SK-MEL-5 (cell line): ENCODE data around the gene ADGRV1. TPM values are rescaled to one million over a fixed set of nuclear protein-coding genes. Genes with fewer than 3 reads are reported as not detected.
"Not testable (repeated sequence)": the region's sequence is repeated elsewhere in the genome, so short reads cannot be mapped to it uniquely, and the experiment has no call there.

Source experiments
- DNase-seq: peaks from one replicate; pipeline ENCODE4 v3.0.0-alpha.2; 2016; ENCODE audit warnings: low read depth, low spot score
- in situ Hi-C: cut with HindIII; loops from 2 replicates; pipeline ENCODE4 v1.10.0; 2016; ENCODE audit warnings: low sequenced_read_pairs, high pct_unique_total_duplicates, low pct_unique_long_range_greater_than_20kb
- total RNA-seq: library from RNA; depleted of rRNA; stranded (reverse); fragments of >200 nt; shearing (Covaris generic); gene quantifications from 2 replicates; pipeline ENCODE4 v1.2.3, GENCODE V29; 2014

ADGRV1 gene
- total RNA-seq, 1 experiment from 2014 or later = 0.58 TPM

DNA sequence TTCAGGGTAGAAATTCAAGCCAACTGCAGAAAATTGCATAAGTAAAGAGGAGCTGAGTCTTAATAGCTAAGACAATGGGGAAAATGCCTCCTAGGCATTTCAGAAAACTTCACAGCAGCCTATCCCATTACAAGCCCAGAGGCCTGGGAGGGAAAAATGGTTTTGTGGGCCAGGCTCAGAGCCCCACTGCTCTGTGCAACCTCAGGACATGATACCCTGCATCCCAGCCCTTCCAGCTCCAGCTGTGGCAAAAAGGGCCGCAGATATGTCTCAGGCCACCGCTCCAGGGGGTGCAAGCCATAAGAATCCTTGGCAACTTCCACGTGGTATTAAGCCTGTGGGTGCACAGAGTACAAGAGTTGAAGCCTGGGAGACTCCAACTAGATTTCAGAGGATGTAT, 437.5 kb downstream of the ADGRV1 start:
- no peak for DNase-seq
- in situ Hi-C loops = no loop called here

DNA sequence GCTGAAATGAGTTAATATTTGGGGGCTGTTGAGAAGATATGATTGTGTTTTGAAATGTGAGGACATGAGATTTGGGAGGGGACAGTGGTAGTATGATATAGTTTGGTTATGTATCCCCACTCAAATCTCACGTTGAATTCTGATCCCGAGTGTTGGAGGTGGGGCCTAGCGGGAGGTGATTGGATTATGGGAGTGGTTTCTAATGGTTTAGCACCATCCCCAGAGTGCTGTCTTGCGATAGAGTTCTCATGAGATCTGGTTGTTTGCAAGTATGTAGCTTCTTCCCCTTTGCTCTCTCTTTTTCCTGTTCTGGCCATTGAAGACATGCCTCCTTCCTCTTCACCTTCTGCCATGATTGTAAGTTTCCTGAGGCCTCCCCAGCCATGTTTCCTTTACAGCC, 438.5 kb downstream of the ADGRV1 start:
- no peak for DNase-seq
- in situ Hi-C loops = no loop called here

DNA sequence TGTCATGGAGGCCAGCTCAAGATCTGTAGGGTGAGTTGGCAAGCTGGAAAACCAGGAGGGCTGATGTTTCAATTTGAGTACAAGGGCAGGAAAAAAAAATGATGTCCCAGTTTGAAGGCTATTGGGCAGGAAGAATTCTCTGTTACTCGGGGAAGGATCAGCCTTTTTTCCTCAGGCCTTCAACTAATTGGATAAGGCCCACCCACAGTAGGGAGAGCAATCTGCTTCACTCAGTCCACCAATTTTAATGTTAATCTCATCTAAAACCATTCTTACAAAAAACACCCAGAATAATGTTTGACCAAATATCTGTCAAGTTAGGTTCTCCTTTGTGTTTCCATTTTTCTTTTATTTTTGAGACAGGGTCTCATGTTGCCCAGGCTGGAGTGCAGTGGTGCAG, 442.1 kb downstream of the ADGRV1 start:
- in situ Hi-C loops = no loop called here

DNA sequence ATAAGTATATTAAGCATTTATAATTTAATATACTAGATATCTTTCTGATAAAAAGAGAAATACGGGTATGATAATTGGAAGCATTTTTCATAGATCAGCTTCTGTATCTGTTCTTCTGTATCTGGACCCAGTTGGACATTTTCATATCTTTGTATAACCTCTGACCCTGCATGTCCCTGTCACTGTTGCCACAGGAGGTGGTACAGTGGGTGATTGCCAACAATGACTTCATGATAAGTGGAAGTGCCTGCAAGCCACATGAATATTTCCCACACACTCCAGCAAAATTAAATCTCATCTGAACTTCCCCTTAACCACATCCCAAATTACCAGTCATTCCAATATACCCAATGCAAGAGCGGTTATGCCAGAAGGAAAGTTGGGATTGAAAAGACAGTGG, 448.1 kb downstream of the ADGRV1 start:
- in situ Hi-C loops = no loop called here

More for the DNA sequence above, 442.1 kb downstream of the ADGRV1 start:
- DNase-seq = no peak

DNA sequence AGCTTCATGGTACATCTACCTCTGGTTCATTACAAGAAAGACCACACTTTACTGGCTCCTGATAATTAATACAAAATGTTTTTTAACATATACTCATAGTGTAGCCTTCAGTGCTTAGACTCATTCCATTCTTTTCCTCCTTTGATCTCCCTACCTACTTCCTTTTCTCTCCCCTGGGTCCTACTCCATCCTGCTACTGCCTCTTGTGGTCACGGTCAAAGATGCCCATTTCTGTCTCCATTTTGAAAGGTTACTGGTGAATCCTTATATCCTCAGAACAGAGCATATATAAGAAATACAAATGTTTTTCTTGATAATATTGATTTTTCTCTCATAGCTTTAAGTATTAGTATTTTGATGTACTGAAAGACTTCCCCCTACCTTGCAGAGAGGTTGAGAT, 448.7 kb downstream of the ADGRV1 start:
- DNase-seq = no peak
- in situ Hi-C loops = no loop called here

More for the DNA sequence above, 448.1 kb downstream of the ADGRV1 start:
- DNase-seq = no peak

DNA sequence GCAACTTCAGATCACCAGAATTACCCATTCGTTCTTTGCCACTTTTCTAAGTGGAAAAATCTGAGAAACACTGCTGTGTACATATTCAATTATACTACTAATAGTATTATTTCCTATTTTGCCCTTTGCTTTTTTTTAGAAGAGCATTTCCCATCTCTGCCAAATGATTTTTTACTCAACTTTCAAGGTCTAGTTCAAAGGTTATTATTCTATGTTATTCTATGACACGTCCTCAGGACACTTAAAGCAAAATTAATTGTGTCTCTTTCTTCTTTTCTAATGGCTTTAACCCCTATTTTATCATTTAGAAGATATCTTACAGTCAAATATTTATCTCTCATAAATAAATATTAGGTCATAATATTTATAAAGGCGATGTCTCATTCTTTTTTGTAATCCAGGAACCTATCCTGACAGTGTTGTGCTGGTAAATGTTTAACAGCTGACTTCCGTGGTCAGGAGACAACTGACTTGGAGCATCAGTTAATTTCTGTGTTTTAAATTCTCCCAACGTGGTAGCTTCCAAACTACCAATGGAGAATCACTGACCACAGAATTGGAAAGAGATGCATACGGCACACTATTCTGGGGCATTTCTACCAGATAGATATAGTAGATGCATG, 449.3 kb downstream of the ADGRV1 start:
- DNase-seq = no peak
- in situ Hi-C loops = no loop called here

DNA sequence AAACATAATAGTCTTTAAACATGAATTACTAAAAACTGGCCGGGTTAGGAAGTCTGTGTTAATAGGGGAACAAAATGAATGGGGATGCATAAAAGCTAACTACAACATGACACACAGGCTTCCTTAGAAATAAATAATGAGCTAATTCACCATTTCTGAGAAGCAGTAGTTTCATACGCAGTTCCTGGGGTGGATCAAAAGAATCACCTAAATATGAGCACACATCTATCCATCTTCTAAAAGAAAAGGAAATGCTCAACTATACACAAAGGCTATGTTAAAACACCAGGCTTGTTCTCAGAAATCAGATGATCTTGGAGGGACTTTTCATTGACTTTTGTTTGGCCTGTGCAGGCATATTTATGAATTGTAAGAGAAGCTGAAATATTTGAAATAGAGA, 451.5 kb downstream of the ADGRV1 start:
- peak; percentile 94 for DNase-seq
- in situ Hi-C loops = no loop called here

DNA sequence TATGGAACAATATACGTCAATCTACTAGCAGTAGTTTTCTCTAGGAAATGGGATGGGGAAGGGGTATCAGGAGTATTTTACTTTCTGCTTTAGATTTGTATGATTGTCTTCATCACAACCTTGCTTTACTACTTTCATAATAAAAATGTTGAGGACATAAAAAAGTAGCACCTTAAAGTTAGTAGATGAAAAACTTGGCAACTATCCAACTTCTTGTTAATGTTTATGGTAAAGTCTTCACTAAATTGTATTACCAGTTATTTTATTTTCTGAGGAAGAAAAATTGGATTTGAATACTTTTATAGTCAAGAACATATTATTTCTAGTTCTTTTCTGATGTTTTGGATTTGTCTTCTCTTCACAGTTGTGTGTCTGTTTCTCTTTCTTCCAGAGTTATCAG, 452.4 kb downstream of the ADGRV1 start:
- DNase-seq = no peak
- in situ Hi-C loops = no loop called here

DNA sequence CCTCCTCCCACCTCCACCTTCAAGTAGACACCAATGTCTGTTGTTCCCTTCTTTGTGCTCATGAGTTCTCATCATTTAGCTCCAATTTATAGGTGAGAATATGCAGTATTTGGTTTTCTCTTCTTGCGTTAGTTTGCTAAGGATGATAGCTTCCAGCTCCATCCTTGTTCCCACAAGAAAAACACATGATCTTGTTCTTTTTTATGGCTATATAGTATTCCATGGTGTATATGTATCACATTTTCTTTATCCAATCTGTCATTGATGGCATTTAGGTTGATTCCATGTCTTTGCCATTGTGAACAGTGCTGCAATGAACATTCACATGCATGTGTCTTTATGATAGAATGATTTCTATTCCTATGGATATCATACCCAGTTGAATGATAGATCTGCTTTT, 454.3 kb downstream of the ADGRV1 start:
- DNase-seq, in situ Hi-C loops: not testable (repeated sequence)

DNA sequence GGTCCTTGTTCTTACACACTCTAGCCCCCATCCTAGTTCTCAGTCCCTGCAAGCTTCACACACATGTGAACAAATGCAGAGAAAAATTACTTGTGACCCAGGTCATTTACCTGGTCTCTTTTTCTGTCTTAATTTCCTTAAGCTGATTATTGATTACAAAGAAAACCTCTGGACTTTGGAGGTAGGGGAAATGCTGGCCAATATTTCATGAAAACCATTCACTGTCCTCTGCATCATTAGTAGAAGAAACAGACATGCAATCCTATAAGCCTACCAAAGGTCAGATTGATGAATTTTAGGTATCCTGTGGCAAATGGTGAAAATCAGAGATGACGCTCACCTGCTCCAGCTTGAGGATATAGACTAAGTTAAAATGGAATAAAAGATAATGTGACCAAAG, 457.7 kb downstream of the ADGRV1 start:
- DNase-seq = no peak
- in situ Hi-C loops = no loop called here

DNA sequence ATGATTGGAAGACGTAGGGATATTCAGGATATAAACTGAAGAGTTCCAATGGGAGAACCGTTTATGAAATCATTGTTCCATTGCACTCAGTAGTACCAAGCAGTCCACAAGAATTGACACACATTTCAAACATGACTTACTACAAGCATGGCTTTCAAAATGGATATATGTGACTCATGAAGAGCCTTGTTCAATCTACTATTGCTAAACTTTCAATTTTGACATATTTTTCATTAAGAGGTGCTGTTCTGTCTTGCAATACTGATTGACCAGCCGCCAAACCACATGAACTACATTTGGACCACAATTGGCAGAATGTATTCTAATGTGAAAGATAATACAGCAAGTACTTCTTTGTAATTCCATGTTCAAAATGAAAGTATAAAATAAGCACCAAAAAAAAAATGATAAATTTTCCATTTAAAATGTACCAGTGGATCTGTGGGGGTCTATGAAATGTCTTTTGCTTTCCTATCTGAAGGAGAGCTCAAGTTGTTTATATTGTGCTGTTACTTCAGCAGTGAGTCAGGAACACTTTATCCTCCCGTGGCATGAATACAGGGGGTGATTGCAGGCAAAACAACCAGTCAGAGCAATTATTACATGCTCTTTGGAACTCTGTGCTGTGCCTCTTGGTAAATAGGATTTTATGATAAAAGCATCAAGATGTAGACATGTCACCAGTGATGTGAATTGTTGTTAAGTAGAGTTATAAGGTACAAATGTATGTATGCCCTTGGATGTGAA, 458.5 kb downstream of the ADGRV1 start:
- no peak for DNase-seq
- in situ Hi-C loops = no loop called here

DNA sequence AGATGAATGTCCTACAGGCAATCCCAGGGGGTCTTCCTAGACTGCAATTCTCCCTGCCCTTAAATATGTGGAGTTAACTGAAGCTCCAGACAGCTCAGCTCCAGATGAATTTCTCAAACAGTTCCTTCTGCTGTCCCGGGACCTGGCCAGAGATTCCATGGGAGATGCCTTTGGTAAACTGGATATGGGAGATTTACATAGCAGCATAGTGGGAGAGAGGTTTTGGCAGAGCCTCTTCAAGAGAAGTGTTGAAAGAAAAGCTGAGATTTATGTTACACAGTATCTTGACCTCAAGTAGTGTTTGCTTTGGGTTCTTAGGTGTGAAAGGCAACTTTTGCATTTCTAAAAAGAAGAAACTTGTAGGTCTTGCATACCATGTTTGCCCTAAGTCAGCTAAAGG, 459.6 kb downstream of the ADGRV1 start:
- in situ Hi-C loops = no loop called here
- no peak for DNase-seq

DNA sequence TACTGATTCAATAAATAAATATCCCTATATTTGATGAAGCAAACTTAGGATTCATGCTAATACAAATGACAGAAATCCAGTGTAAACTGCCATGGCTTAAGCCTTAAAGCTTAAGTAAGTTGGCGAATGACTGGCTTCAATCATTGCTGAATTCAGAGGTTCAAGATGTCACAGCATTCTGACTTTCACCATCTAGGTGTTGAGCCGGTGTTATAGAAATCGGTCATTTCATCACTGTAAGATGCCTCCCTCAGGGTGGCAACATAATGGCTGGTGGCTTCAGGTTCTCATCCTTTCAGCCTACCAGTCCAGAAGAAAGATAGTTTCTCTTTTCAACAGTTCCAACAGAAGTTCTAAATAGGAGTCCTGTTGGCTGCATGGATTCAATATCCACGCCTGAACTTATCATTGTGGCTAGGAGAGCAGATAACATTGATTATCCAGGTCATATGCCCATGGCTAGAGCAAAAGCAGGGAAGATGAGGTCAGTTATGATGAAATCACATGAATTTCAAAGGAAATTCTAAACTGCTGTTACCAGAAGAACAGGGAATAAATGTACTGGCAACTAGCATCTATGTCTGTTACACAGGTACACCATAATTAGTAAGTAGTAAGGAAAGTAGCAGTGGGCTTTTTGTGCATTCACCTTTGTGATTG, 460.2 kb downstream of the ADGRV1 start:
- in situ Hi-C loops = no loop called here
- no peak for DNase-seq

DNA sequence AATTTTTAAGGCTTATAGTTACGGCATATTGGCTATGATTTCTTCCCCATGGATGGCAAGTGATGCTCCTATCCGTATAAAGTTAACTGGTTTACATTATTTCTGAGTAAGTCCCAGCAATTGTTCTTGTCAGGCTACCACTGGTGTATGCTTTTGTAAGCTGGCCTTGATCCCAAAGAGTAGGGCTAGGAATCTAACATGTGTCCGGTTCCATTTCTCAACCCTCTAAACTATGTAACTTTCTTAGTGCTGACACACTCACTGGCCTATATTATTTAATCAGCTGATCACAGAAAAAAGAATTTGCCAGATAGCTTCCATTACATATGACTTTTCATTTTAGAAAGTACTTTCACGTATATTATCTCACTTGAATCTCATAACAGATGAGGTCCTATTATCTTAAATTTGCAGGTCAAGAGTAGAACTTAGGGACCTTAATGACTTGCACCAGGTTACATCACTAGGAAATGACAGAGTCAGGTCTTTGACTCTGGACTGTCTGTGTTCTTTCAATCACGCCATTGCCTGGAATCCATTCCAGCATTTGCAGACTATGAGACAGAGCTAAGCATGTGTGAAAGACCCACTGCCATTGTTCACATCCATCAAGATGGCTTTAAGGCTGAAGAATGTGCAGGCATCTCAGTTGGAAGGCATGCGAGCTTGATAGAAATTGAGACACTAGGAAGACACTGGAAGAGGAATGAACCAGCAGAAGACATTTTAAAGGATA, 461.6 kb downstream of the ADGRV1 start:
- in situ Hi-C loops = no loop called here

DNA sequence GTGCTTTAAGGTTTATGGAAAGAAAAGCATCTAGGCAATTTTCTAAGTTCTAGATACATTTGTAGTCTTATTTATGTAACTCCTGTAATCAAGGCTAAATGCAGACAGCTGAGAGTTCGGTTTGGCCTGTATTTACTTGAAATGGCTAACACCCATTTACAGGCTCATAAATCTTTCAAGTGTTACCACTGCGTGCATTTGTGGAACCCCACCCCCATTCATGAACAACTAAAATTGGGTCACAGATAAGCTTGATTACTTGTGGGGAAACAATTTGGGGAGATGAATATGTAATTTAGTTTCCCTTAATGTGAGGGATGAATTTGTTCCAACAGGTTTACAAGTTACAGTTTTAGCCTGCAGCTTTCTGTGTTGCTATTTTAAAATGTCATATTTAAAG, 463.9 kb downstream of the ADGRV1 start:
- in situ Hi-C loops = no loop called here
- no peak for DNase-seq

More for the DNA sequence above, 461.6 kb downstream of the ADGRV1 start:
- DNase-seq = no peak

DNA sequence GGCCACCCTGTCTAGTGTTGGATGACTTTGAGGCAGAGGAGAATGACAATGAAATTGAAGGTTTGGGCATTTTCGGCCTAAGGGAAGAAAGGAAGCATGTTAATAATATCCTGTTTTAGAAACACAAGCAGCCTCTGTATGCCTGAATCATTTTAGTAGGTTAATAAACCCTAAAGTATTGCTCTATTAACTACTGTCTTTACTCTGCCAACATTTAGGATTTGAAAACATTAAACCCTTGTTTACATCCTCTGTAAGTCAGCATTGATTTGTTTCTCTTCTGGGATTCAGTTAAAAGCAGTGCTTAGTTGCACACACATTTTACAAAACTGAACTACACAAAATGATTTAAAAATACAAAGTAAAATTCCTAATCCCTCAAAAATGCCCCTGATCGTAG, 465.6 kb downstream of the ADGRV1 start:
- in situ Hi-C loops = no loop called here
- peak; percentile 50 for DNase-seq

DNA sequence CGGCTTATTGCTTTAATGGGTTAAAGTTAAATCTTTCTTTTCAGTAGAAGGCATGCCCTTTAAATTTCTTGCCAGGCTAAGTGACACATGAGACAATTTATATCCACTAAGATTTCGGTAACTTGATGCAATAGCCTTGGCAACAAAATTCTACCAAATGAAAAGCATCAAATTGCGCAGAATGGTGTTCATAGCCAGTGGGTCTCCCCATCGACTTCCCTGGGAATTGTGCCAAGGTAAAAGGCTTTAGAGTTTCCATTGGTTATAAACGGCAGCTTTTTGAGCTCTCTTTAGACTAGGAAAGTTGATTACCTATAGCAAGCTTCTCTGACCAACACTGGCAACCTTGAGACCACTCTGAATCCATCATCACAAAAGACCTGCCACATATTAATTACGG, 466.1 kb downstream of the ADGRV1 start:
- in situ Hi-C loops = no loop called here
- no peak for DNase-seq

DNA sequence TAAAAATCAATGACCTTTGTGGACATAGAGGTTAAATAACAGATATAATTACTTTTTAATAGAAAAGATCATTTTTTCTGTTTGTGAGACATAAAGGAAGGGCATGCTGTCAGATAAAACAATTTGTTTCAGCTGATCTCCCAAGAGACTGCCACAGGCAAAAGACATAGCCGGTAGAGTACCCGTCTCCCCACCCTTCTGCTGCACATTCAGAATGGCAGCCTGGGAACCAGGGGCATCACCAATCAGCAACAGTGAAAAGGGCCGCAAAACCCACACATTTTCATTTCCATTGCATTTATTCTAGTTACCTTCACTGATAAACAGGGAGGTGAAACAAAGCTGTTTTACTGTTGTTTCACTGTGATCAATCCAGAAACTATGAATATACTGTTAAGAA, 466.9 kb downstream of the ADGRV1 start:
- in situ Hi-C loops = no loop called here
- DNase-seq = no peak
